ENCODE results near the gene SMAD7. TPM values are rescaled to one million over a fixed set of nuclear protein-coding genes. Genes with fewer than 3 reads are reported as not detected.
A peak's percentile ranks its signal among the peaks of the same experiment; 100 is the strongest.

SMAD7 gene
- total RNA-seq, 2 donors from 2014 or later: 80.8 to 107 TPM

DNA sequence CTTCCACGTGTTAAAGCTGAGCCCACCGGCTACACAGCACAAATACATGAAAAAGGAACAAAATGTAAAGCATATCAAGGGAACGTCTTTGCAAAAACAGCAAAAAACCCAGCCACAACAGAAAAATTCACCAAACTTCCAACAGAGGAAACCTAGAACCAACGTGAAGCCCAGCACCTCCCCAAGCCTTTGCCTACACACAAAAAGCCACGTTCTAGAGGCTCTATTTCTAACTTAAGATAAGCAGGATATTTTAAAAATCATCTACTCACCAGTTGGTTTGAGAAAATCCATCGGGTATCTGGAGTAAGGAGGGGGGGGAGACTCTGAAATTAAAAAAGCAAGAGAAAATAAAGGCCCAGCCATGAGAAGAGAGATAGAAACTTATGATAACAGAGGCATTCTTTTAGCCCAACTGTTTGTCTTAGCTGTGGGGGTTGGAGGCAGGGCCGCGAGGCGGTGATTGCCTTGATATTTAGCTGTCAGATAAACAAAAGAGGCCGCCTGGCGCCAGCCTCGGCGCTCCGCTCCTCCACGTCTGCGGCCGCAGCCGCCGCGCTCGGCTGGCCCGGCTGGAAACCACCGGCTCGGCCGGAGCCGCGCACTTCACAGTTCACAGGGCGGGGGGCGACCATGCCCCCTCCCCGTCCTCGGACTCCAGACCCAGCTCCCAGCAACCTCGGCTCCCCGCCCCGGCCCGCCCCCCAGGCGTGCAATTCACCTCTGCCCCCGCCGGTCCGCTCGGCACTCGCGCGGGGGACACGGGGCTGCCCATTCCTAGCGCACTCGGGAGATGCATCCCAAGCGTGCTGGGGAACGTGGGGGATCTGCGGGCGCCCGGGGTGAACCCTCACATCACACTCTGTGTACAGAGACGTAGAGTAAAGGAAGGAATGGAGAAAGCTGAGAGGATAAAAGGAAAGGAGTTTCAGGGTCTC is 2.4 kb downstream of the SMAD7 start:
- Histone ChIP-seq H3K27ac (peak overlapping the region; percentile 97), H3K36me3 (peaks cover 4% of the 10 kb centered on the region), H3K4me1 (ENCODE audit: control insufficient read depth in 1 of 2, low read depth in 2 of 2) (peaks cover 30 to 45% of the 10 kb centered on the region in 2 donors), H3K4me3 (peak overlapping the region; percentile 96), H3K27me3 (replicated peaks; ENCODE audit: insufficient read depth) (no peaks in the 10 kb centered on the region), H3K9me3 (no peaks in the 10 kb centered on the region)
- TF ChIP-seq CTCF (IDR thresholded peaks at IDR 0.05): no peak
- no peak for DNase-seq (ENCODE audit: low spot score)
- ATAC-seq (ENCODE audit: insufficient number of reproducible peaks, low FRiP score, low read depth): no peak

DNA sequence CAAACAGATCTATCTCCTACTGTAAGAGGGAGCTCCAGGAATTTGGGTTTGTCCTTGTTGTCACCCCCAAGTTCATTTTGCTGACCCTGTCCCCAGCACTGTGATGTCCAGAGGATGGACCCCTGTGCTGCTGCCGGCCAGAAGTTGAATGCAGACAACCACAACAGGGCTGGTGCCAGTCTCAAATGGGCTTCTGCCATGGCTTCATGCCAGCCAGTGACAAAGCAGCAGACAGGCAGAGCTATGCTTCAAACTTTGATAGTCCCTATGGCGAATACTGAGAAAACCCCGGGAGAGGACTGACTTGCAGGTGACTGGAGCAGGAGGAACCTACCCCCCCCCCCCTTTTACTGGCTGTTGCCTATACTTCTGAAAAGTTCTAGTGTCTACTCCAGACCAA is 3.2 kb downstream of the SMAD7 start:
- no peak for ATAC-seq (ENCODE audit: insufficient number of reproducible peaks, low FRiP score, low read depth)
- DNase-seq (ENCODE audit: low spot score): no peak
- peaks cover 33 to 47% of the 10 kb centered on the region in 2 donors for H3K4me1 ChIP-seq (ENCODE audit: control insufficient read depth in 1 of 2, low read depth in 2 of 2)

DNA sequence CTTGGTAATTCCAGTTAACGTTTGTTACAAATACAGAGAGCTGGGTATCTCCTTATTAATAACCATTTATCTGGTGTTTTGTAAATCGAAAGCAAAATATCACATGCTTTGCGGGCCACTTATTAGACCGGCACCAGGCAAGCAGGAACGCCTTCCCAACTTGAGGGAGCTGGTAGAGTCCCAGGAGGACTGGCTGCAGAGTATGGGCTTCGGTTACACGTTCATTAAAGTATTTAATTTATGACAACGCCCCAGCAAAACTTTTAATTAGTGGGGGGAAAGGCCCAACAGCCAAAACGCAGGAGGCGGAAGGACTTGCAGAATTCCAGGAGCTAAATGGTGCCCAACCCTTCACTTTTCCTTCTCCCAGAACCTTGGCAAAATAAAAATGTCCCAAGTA is 3.7 kb downstream of the SMAD7 start:
- no peak for TF ChIP-seq CTCF (IDR thresholded peaks at IDR 0.05)
- Histone ChIP-seq H3K27ac (peak overlapping the region; percentile 97), H3K4me1 (ENCODE audit: control insufficient read depth in 1 of 2, low read depth in 2 of 2) (peaks cover 38 to 52% of the 10 kb centered on the region in 2 donors), H3K4me3 (peak overlapping the region; percentile 96), H3K9me3 (no peaks in the 10 kb centered on the region), H3K27me3 (replicated peaks; ENCODE audit: insufficient read depth) (no peaks in the 10 kb centered on the region), H3K36me3 (peaks cover 6% of the 10 kb centered on the region)
- ATAC-seq (ENCODE audit: insufficient number of reproducible peaks, low FRiP score, low read depth) (no peak), DNase-seq (ENCODE audit: low spot score) (no peak)

More for the DNA sequence above, 3.2 kb downstream of the SMAD7 start:
- H3K4me3 ChIP-seq: peak overlapping the region; percentile 96
- no peaks in the 10 kb centered on the region for H3K27me3 ChIP-seq (replicated peaks; ENCODE audit: insufficient read depth)
- H3K9me3 ChIP-seq: no peaks in the 10 kb centered on the region
- H3K36me3 ChIP-seq: peaks cover 4% of the 10 kb centered on the region
- peak overlapping the region; percentile 97 for H3K27ac ChIP-seq
- TF ChIP-seq CTCF (IDR thresholded peaks at IDR 0.05): no peak

GRCh38 chr18:48946329-48946835 is 4.4 kb downstream of the SMAD7 start:
- no peaks in the 10 kb centered on the region for H3K27me3 ChIP-seq (replicated peaks; ENCODE audit: insufficient read depth)
- no peaks in the 10 kb centered on the region for H3K9me3 ChIP-seq
- peaks cover 43 to 59% of the 10 kb centered on the region in 2 donors for H3K4me1 ChIP-seq (ENCODE audit: control insufficient read depth in 1 of 2, low read depth in 2 of 2)
- DNase-seq (ENCODE audit: low spot score): no peak
- H3K36me3 ChIP-seq: peaks cover 11% of the 10 kb centered on the region
- H3K4me3 ChIP-seq: peak overlapping the region; percentile 96
- ATAC-seq (ENCODE audit: insufficient number of reproducible peaks, low FRiP score, low read depth): no peak
- peak overlapping the region; percentile 97 for H3K27ac ChIP-seq
- TF ChIP-seq CTCF (IDR thresholded peaks at IDR 0.05): no peak

DNA sequence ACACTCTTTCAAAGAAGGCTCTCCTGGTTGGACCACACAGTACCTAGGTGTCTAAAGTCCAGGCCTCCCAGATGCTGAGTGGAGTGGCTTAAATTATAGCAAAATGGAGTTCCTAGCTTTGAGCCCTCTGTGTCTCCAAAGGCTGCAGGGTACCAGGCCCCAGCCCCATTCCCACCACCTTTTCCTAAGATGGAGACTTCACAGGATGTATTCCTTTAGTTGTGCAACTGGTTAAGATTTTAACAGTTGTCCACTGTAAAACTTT is 4.9 kb downstream of the SMAD7 start:
- no peaks in the 10 kb centered on the region for H3K27me3 ChIP-seq (replicated peaks; ENCODE audit: insufficient read depth)
- peak overlapping the region; percentile 96 for H3K4me3 ChIP-seq
- peaks cover 45 to 64% of the 10 kb centered on the region in 2 donors for H3K4me1 ChIP-seq (ENCODE audit: control insufficient read depth in 1 of 2, low read depth in 2 of 2)
- no peak for TF ChIP-seq CTCF (IDR thresholded peaks at IDR 0.05)
- H3K9me3 ChIP-seq: no peaks in the 10 kb centered on the region
- DNase-seq (ENCODE audit: low spot score) (no peak), ATAC-seq (ENCODE audit: insufficient number of reproducible peaks, low FRiP score, low read depth) (no peak)
- peaks cover 11% of the 10 kb centered on the region for H3K36me3 ChIP-seq
- peak overlapping the region; percentile 97 for H3K27ac ChIP-seq

All from thoracic aorta (tissue), 2 donors.